ENCODE results near the gene CCDC69. TPM values are rescaled to one million over a fixed set of nuclear protein-coding genes. Genes with fewer than 3 reads are reported as not detected.
"Not testable (repeated sequence)": the region's sequence is repeated elsewhere in the genome, so short reads cannot be mapped to it uniquely, and the experiment has no call there.

Gene CCDC69
- total RNA-seq, 1 experiment from 2014 or later, result 0.08 TPM

DNA sequence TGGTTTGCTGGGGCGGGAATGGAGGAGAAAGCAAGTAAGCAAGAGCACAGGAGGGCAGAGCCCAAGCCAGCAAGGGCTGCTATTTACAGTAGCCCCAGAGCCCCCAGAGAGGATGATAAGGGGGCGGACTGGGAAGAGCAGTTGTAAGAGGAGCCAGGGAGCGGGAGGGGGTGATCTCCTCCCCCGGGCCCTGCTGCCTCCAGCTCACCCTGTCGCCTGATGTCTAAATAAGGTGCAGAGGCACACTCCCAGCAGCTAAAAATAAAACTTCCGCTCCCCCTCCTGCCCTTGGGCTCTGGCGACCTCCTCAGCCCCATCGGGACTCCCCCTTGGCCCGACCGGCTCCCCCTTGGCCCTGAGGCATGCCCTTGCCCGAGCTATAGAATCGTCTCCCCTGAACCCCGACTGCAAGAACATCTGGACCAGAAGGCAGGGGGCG is 14.4 kb upstream of the CCDC69 start:
- H3K9me3 ChIP-seq (replicated peaks), result no peaks in the 10 kb centered on the region
- H3K36me3 ChIP-seq, result no peaks in the 10 kb centered on the region
- H3K27me3 ChIP-seq, result peaks cover 11% of the 10 kb centered on the region
- H3K4me3 ChIP-seq, result no peak overlapping the region
- H3K27ac ChIP-seq, result no peak overlapping the region
- no peak for DNase-seq
- H3K4me1 ChIP-seq, result no peaks in the 10 kb centered on the region

DNA sequence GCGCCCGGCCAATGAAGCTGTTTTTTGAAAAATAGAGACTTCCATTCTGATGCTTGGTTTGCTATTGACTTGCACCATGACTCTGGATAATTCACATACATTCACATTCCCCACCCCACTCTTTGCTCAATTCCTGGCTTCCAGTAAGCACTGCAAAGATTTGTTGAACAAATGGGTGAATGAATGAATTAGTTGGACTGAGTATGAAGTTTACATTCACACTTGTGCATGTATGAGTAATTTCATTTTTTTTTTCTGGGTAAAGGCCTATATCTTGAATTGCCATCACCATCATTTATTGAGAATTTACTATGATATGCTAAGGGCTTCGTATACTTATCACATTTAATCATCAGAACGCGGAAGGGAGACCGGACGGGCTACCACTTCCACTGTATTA is 13.8 kb upstream of the CCDC69 start:
- no peak for DNase-seq
- Histone ChIP-seq H3K9me3 (replicated peaks) (no peaks in the 10 kb centered on the region), H3K27me3 (peaks cover 11% of the 10 kb centered on the region), H3K27ac (no peak overlapping the region), H3K4me3 (no peak overlapping the region), H3K36me3 (no peaks in the 10 kb centered on the region), H3K4me1 (no peaks in the 10 kb centered on the region)

DNA sequence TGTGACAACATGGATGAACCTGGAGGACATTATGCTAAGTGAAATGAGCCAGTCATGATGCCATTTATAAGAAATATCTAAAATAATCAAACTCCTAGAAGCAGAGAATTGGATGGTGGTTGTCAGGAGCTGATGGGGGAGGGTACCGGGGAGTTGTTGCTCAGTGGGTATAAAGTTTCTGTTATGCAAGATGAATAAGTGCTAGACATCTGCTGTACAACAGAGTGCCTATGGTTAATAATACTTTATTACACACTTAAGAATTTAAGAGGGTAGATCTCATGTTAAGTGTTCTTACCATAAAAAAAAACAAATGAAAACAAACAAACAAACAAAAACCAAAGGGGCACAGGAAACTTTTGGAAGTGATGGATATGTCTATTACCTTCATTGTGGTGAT is 13.0 kb upstream of the CCDC69 start:
- no peak for DNase-seq
- H3K36me3 ChIP-seq, result no peaks in the 10 kb centered on the region
- H3K4me3 ChIP-seq, result no peak overlapping the region
- H3K9me3 ChIP-seq (replicated peaks), result no peaks in the 10 kb centered on the region
- no peak overlapping the region for H3K27ac ChIP-seq
- H3K4me1 ChIP-seq, result no peaks in the 10 kb centered on the region
- peaks cover 11% of the 10 kb centered on the region for H3K27me3 ChIP-seq

DNA sequence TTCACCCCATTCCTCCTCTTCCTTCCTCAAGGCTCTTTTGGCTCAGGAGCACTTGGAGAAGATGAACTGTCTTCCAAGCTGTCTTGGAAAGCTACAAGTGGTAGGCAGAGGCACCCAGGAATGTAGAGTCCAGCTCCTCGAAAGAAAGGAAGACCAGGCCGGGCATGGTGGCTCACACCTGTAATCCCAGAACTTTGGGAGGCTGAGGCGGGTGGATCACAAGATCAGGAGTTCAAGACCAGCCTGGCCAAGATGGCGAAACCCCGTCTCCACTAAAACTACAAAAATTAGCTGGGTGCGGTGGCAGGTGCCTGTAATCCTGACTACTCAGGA is 11.3 kb upstream of the CCDC69 start:
- H3K36me3 ChIP-seq; H3K9me3 ChIP-seq (replicated peaks); H3K4me1 ChIP-seq; DNase-seq; H3K27ac ChIP-seq; H3K27me3 ChIP-seq; H3K4me3 ChIP-seq: not testable (repeated sequence)

DNA sequence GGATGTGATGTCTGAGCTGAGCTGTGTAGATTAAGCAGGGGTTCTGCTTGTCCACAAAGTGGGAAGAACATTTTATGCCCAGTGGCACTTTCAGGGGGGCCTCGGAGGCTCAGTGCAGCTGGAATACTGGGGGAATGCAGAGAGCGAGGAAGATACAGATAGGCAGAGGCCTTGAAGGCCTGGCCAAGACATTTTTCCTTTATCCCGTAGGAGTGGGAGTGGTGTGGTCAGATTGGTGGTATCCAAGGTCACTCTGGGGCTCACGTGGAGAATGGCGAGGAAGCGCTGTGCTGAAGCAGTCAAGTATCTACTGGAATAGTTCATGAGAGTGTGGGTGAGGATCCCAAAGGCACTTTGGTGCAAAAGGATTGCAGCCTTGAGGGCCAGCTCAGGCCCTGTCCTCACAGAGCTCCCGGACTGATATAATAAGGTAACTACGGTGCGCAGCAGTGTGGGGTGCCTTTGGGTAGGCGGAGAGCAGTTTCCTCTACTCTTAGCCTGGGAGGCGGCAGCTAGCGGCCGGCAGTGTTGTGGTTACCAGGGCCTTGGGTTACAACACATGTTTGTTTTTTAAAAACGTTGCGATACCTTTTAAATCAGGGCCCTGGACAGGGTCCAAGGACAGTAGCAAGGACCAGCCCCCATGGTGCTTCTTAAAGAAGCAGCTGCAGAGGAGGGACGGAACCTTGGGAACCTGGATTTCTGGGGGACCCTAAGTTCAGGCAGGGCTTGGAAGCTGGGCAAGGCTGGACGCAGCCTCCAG is 10.8 kb upstream of the CCDC69 start:
- DNase-seq, result no peak
- H3K27me3 ChIP-seq, result peaks cover 8% of the 10 kb centered on the region
- H3K4me3 ChIP-seq, result no peak overlapping the region
- no peaks in the 10 kb centered on the region for H3K4me1 ChIP-seq
- no peaks in the 10 kb centered on the region for H3K36me3 ChIP-seq
- no peaks in the 10 kb centered on the region for H3K9me3 ChIP-seq (replicated peaks)
- no peak overlapping the region for H3K27ac ChIP-seq

DNA sequence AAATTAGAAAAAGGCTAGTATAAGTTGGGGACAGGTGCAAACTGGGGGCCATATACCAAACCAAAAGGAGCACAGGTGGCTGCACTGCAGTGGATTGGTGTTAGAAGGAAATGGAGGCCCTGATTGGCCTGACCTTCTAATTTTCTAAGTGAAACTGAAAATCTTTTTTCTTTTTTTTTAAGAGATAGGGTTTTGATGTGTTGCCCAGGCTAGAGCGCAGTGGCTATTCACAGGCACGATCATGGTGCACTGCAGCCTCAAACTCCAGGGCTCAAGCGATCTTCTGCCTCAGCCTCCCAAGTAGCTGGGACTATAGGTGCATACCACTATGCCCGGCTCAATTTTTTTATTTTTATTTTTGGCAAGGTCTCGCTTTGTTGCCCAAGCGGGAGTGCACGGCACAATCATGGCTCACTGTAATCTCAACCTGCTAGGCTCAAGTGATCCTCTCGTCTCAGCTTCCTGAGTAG is 9.8 kb upstream of the CCDC69 start:
- Histone ChIP-seq H3K27ac (no peak overlapping the region), H3K4me3 (no peak overlapping the region), H3K9me3 (replicated peaks) (no peaks in the 10 kb centered on the region), H3K36me3 (no peaks in the 10 kb centered on the region), H3K4me1 (no peaks in the 10 kb centered on the region), H3K27me3 (peaks cover 8% of the 10 kb centered on the region)
- DNase-seq, result no peak

DNA sequence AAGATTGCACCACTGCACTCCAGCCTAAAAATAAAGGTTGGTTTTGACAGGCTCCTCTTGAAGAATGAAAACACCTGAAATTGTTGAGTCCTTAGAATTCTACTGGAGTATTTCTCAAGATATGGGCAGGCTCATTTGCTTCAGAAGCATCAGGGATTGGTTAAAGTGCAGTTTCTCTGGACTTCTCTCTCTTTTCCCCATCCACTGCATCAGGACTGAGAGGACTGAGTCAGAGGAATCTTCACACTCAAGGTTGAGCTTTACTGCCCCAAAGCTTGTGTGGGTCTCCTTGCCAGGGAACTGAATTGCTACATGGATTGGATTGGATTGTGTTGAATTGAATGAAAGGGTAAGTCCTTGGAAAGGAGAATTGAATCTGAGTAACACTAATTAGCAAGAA is 7.5 kb upstream of the CCDC69 start:
- H3K27me3 ChIP-seq, result no peaks in the 10 kb centered on the region
- no peaks in the 10 kb centered on the region for H3K36me3 ChIP-seq
- no peak for DNase-seq
- H3K4me3 ChIP-seq, result no peak overlapping the region
- no peaks in the 10 kb centered on the region for H3K4me1 ChIP-seq
- H3K27ac ChIP-seq, result no peak overlapping the region
- no peaks in the 10 kb centered on the region for H3K9me3 ChIP-seq (replicated peaks)

DNA sequence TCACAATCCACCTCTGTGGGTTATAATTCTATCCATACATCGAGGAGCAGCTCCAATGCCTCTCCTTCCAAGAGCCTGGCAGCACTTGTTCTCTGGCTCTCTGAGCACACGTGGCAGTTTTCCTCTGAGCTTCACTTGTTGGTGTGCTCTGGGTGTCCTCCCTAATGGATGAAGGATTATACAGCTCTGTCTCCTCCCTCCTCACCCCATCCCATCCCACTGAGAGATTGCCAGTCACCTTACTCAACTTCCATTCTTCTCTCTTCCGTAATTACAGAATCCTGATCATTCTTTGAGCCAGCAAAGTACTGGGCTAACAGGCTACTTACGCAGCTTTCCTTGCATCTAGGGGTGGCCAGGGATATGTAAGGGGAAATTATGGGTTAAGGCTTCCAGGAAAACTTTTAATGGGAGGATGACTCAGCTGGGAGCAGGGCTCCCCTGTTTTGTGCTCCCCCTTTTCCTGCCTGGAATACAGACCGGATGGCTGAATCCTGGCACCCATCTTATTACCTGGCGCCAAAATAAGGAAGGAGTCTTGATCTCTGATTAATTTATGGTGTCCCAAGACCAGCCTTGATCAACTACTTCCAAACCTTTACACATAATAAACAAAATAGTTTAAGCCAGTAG is 6.3 kb upstream of the CCDC69 start:
- H3K27me3 ChIP-seq, result no peaks in the 10 kb centered on the region
- H3K9me3 ChIP-seq (replicated peaks), result no peaks in the 10 kb centered on the region
- no peaks in the 10 kb centered on the region for H3K4me1 ChIP-seq
- H3K4me3 ChIP-seq, result no peak overlapping the region
- DNase-seq, result no peak
- no peak overlapping the region for H3K27ac ChIP-seq
- H3K36me3 ChIP-seq, result no peaks in the 10 kb centered on the region

DNA sequence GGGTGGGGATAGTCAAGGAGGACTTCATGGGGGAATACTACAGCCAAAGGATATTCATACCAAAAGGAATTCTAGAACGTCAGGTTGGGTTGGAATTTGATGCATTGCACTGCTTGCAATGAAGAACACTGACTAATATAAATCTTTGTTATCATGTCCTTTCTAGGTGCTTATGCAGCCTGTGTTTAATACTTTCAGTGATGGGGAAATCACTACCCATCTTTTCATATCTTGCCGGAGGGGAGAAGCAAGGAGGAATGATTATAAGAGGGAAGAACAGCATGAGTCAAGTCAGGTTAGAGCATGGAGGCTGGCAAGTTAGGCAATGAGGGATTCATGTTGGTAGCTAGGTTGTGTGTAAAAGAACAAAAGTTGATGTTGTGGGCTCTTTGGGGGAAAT is 5.1 kb upstream of the CCDC69 start:
- no peaks in the 10 kb centered on the region for H3K36me3 ChIP-seq
- no peak overlapping the region for H3K4me3 ChIP-seq
- no peak overlapping the region for H3K27ac ChIP-seq
- H3K9me3 ChIP-seq (replicated peaks), result no peaks in the 10 kb centered on the region
- H3K4me1 ChIP-seq, result no peaks in the 10 kb centered on the region
- H3K27me3 ChIP-seq, result no peaks in the 10 kb centered on the region
- DNase-seq, result no peak

DNA sequence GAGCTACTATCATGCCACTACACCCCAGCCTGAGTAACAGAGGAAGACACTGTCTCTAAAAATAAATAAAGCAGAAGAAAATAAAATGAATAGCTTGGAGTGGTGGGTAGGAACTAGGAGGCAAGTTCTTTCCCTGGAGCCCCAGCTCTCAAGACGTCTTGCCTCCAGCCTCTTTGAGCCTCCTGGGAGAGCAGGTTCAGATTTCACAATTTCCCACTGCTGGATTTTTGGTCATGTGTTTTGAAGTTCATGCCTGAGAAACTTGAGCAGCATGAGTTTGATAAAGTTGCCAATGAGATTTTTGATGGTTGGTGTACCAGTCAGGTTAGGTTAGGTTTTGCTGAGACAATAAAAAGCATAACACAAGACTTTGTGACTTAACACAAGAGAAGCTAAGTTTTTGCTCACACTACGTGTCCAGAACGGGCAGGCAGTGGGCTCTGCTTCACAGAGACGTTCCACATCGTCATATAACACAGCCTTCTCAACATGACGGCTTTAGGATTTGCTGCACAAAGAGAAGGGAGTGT is 4.1 kb upstream of the CCDC69 start:
- H3K27ac ChIP-seq, result no peak overlapping the region
- H3K27me3 ChIP-seq, result no peaks in the 10 kb centered on the region; the same call in 1 of the 2 replicates
- no peak overlapping the region for H3K4me3 ChIP-seq
- no peak for DNase-seq
- no peaks in the 10 kb centered on the region for H3K4me1 ChIP-seq
- H3K9me3 ChIP-seq (replicated peaks), result no peaks in the 10 kb centered on the region
- no peaks in the 10 kb centered on the region for H3K36me3 ChIP-seq

DNA sequence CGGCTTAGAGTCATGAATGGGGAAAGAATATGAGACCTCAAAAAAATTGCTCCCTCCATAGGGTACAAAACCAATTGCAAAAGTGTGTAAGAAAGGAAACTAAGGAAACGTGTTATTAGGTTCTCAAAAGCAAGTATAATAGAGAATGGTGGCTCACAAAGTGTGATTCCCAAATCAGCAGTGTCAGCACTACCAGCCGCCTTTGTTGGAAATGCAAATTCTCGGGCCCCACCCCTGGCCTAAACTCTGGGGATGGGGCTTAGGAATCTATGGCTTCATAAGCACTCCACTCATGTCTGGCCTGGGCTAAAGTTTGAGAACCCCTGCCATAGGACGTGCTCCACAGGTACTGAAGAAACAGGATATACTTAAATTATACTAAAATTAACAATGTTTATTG is 1.6 kb upstream of the CCDC69 start:
- H3K27ac ChIP-seq, result no peak overlapping the region
- no peaks in the 10 kb centered on the region; the same call in none of the 2 replicates for H3K27me3 ChIP-seq
- no peak for DNase-seq
- no peaks in the 10 kb centered on the region for H3K4me1 ChIP-seq
- no peaks in the 10 kb centered on the region for H3K36me3 ChIP-seq
- no peaks in the 10 kb centered on the region for H3K9me3 ChIP-seq (replicated peaks)
- no peak overlapping the region for H3K4me3 ChIP-seq

DNA sequence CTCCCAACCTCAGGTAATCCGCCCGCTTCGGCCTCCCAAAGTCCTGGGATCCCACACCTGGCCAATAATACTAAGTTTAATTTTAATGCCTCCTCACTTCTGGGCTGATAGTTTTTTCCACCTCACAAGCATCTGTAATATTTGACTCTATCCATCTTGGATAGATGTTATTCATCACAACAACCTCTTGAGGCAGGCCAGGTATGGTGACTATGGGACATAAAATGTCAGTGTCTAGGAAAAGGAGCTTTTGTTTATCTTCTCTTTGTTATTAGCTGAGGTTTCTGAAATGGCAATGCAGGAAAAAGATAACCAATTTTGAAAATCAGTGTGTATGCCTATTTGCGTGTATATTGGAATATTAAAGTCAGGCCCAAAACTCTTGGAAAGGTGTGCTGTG is 1.2 kb upstream of the CCDC69 start:
- Histone ChIP-seq H3K4me3 (no peak overlapping the region), H3K36me3 (no peaks in the 10 kb centered on the region), H3K4me1 (no peaks in the 10 kb centered on the region), H3K27me3 (peaks cover 2% of the 10 kb centered on the region), H3K9me3 (replicated peaks) (no peaks in the 10 kb centered on the region), H3K27ac (no peak overlapping the region)
- DNase-seq, result no peak

DNA sequence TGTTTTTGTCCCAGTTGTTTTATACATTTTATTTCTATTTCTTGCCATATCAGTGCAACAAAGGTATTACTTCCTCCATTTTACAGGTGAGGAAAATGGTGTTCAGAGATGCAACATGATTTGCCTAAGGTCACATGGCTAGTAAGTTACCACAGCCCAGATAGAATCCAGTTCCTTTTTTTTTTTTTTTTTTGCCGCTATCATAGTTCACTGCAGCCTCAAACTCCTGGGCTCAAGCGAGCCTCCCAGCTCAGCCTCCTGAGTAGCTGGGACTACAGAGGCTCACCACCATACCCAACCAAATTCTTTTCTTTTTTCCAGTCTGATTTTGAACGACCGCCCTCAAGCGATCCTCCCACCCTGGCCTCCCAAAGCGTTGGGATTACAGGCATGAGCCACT is 480 bp upstream of the CCDC69 start:
- no peaks in the 10 kb centered on the region for H3K36me3 ChIP-seq
- no peak overlapping the region for H3K27ac ChIP-seq
- DNase-seq, result no peak
- H3K27me3 ChIP-seq, result peaks cover 2% of the 10 kb centered on the region
- peak overlapping the region; percentile 57 for H3K4me3 ChIP-seq
- H3K9me3 ChIP-seq (replicated peaks), result no peaks in the 10 kb centered on the region
- H3K4me1 ChIP-seq, result no peaks in the 10 kb centered on the region

DNA sequence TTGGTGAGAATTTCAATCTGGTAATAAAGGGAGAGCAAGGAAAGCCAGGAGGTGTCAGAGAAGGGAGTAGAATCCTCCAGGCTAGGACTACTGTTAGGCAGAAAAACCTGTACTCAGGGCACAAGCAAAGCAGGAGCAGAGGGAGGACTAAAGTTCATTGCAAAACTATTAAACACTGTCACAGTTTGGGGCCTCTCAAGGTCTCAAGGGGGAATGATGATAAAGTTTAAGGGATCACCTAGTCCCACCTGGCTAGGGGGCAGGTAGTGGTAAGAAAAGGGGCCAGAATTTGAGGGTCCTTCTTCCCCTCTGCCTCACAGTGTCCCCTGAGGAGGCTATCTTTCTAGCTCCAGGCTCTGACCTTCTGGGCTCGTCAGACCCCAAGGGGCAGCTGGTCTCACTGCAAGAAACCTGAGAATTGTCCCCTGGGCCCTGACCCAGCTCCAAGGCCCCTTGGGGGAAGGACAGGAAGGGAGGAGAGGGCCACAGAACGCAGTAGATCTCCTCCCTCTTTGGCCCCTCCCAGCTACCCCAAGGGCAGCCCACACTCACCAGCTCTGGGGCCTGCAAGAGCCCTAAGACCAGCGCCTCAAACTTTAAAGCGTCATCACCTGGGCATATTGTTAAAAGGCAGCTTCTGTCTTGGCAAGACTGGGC is 974 bp downstream of the CCDC69 start:
- no peaks in the 10 kb centered on the region for H3K9me3 ChIP-seq (replicated peaks)
- DNase-seq, result no peak
- H3K27me3 ChIP-seq, result peaks cover 4% of the 10 kb centered on the region
- no peaks in the 10 kb centered on the region for H3K4me1 ChIP-seq
- H3K36me3 ChIP-seq, result no peaks in the 10 kb centered on the region
- H3K27ac ChIP-seq, result no peak overlapping the region
- no peak overlapping the region for H3K4me3 ChIP-seq

DNA sequence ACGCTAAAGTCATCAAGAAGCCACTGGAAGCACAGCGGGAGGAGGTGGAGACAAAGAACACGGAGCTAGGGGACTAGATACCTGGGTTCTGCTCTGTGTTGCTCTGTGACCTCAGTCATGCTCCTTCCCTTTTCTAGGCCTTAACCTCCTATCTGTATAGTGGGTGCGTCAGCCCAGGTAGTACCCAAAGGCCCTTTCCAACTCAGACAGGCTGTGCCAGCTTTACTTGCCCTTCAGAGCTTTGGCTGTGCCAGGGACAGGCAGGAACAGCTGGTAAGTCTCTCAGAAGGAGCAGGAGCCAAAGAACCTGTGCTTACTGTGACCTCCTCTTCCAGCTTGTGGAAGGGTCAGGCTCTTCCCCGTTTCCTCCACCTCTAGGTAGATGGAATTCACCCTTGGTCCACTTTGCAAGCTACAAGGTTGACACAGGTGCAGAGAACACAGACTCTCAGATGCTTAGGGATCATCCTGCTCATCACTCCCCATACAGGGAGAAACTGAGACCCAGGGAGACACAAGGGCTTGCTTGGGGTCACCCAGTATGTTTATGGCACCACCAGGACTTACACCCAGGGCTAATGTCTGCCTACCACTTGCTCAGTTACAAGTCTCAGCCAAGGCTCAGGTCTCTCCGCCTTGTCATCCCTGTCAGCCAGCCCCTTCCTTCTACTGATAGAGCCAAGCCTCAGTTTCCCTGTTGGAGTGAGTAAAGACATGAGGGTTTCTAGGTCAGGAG is 1.7 kb downstream of the CCDC69 start:
- Histone ChIP-seq H3K9me3 (replicated peaks) (no peaks in the 10 kb centered on the region), H3K4me1 (no peaks in the 10 kb centered on the region), H3K27me3 (peaks cover 5% of the 10 kb centered on the region), H3K27ac (no peak overlapping the region), H3K36me3 (no peaks in the 10 kb centered on the region), H3K4me3 (no peak overlapping the region)
- no peak for DNase-seq
